Fibroblast of lung (primary cell): ENCODE data around the gene BCAR3.

ENCODE experiments used
- CTCF ChIP-seq, 2 donors: IDR thresholded peaks in 1 of 2; conservative IDR thresholded peaks in 1 of 2; 1 replicate in 1 of 2; 2 replicates in 1 of 2; pipeline ENCODE4 v1.5.1; 2011 to 2012; ENCODE audit warnings: low read length in 2 of 2, control low read depth in 1 of 2, inconsistent platforms in 1 of 2, low read depth in 1 of 2, mild to moderate bottlenecking in 1 of 2
- EZH2 ChIP-seq: IDR thresholded peaks from 2 replicates; pipeline ENCODE4 v1.5.1; 2012; ENCODE audit warnings: low read length, control low read depth, mild to moderate bottlenecking; ENCODE audit errors: missing control alignments

- TF ChIP-seq CTCF (conservative IDR thresholded peaks at IDR 0.05 in 1 of 2, IDR thresholded peaks at IDR 0.05 in 1 of 2; ENCODE audit: low read depth in 1 of 2, low read length in 2 of 2) (no peak), EZH2 (no peak)
Observed at GRCh38 chr1:93638981-93639380, 42.7 kb downstream of the BCAR3 start.
